D341Med (cell line): ENCODE results near the gene DYRK2.
A peak's percentile ranks its signal among the peaks of the same experiment; 100 is the strongest.

Experiments used
- DNase-seq: peaks from one replicate; pipeline ENCODE4 v3.0.0; 2012; ENCODE audit warnings: low spot score

The DYRK2 gene

GRCh38 chr12:67648521-67649260, at the start of gene DYRK2:
Gene DYRK2, plus strand, starts transcription at chr12:67648745. Its CDS starts 389 bp downstream, at chr12:67649134.
- peak; percentile 95 for DNase-seq

- no peak for DNase-seq
These were observed 48.9 kb upstream of the DYRK2 start for GRCh38 chr12:67599691-67600090.

- DNase-seq = no peak
These were observed 47.4 kb upstream of the DYRK2 start for GRCh38 chr12:67601126-67601525.

- peak; percentile 53 for DNase-seq
These were observed 39.2 kb upstream of the DYRK2 start for GRCh38 chr12:67609226-67609870.

GRCh38 chr12:67613040-67613439, 35.5 kb upstream of the DYRK2 start:
- no peak for DNase-seq

GRCh38 chr12:67617629-67618028, 30.9 kb upstream of the DYRK2 start:
- no peak for DNase-seq

GRCh38 chr12:67618303-67618702, 30.2 kb upstream of the DYRK2 start:
- DNase-seq = no peak

GRCh38 chr12:67621112-67621511, 27.4 kb upstream of the DYRK2 start:
- DNase-seq = no peak

GRCh38 chr12:67621926-67622325, 26.6 kb upstream of the DYRK2 start:
- no peak for DNase-seq

- no peak for DNase-seq
These were observed 25.3 kb upstream of the DYRK2 start for GRCh38 chr12:67623259-67623658.

- DNase-seq = no peak
These were observed 24.2 kb upstream of the DYRK2 start for GRCh38 chr12:67624355-67624754.

- DNase-seq = no peak
These were observed 23.5 kb upstream of the DYRK2 start for GRCh38 chr12:67625004-67625403.

- DNase-seq = no peak
These were observed 22.4 kb upstream of the DYRK2 start for GRCh38 chr12:67626156-67626555.

GRCh38 chr12:67630373-67631088, 18.0 kb upstream of the DYRK2 start:
- no peak for DNase-seq

GRCh38 chr12:67632005-67632404, 16.5 kb upstream of the DYRK2 start:
- DNase-seq = no peak

GRCh38 chr12:67633024-67633610, 15.4 kb upstream of the DYRK2 start:
- DNase-seq = no peak

GRCh38 chr12:67633708-67634107, 14.8 kb upstream of the DYRK2 start:
- DNase-seq = no peak

- DNase-seq = no peak
These were observed 14.2 kb upstream of the DYRK2 start for GRCh38 chr12:67634303-67634761.

GRCh38 chr12:67637718-67638117, 10.8 kb upstream of the DYRK2 start:
- DNase-seq = no peak

GRCh38 chr12:67638694-67639093, 9.9 kb upstream of the DYRK2 start:
- no peak for DNase-seq

GRCh38 chr12:67640863-67641262, 7.7 kb upstream of the DYRK2 start:
- no peak for DNase-seq

- no peak for DNase-seq
These were observed 3.4 kb upstream of the DYRK2 start for GRCh38 chr12:67645126-67645525.

GRCh38 chr12:67645601-67646000, 2.9 kb upstream of the DYRK2 start:
- DNase-seq = no peak
